GM19467 (cell line): Measurements from ENCODE around the gene SIK2.

ENCODE experiments used
- ATAC-seq: cut with Tn5 transposase; IDR thresholded peaks from one replicate; pipeline ENCODE4 v1.9.1; 2021; ENCODE audit warnings: mild to moderate bottlenecking, moderate library complexity; ENCODE audit not compliant: unreplicated experiment

SIK2 gene

DNA sequence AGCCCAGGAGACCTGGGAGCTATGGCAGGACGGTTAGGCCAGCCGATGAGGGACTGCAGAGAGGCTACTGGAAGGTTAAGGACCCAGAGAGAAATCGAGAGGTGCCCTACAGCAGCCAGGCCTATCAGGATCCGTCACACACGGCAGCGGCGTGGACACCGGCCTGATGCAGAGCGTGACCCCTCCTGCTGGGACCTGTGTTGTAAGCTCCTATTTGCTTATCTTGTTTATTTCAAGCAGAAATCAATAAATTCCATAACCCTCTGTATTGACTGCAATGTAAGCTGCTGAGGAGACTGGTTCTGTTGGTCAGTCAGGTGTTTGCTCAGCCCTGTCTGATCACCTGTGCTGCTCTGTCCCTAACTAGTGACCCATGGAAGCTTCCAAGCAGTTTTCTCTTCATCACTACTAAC, 124.1 kb downstream of the SIK2 start:
- no peak for ATAC-seq

DNA sequence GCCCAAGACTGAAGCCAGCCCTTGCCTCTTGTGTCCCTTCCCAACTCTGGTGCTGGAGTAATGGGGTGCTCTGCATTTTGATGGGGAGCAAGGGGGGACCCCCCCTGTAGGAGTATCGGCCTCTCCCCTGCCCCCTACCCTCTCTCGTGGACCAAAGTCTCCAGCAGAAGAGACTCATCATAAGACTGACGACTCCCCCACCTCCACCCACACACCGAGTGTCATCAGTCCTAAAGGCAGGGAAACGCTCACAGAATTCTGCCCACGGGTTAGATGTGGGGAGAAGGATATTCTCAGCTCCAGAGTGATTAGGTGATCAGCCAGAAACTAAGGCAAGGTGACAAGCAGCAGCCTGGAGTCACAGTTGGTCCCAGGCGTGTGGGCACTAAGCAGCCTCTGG, 125.2 kb downstream of the SIK2 start:
- no peak for ATAC-seq

- no peak for ATAC-seq
Measured at GRCh38 chr11:111729071-111729830, 127.0 kb downstream of the SIK2 start.

GRCh38 chr11:111729831-111730311, 127.6 kb downstream of the SIK2 start:
- ATAC-seq, result no peak

- ATAC-seq, result no peak
Measured at GRCh38 chr11:111730871-111731591, 128.8 kb downstream of the SIK2 start.

DNA sequence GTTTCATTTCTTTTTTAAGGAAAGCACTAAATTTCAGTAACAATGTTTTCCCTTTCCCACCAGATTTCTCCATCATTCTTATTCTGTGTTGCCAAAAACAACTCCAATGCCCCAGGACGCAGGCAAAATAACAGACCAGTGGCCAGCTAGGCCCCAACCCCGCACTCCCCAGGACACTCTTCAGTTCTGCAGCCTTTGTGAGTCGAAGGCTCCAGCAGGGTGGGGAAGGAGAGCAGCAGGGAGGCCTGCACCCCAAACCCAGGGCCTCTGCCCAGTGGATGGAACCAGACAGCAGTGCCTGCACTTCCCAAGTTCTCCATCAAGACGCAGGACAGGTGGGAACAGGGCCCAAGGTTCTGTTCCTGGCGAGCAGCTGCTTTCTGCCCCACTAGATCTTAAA, 129.6 kb downstream of the SIK2 start:
- no peak for ATAC-seq

GRCh38 chr11:111733016-111733415, 130.8 kb downstream of the SIK2 start:
- ATAC-seq, result no peak

GRCh38 chr11:111733611-111734088, 131.4 kb downstream of the SIK2 start:
- ATAC-seq, result no peak

GRCh38 chr11:111734101-111734953, 132.1 kb downstream of the SIK2 start:
- ATAC-seq, result no peak

DNA sequence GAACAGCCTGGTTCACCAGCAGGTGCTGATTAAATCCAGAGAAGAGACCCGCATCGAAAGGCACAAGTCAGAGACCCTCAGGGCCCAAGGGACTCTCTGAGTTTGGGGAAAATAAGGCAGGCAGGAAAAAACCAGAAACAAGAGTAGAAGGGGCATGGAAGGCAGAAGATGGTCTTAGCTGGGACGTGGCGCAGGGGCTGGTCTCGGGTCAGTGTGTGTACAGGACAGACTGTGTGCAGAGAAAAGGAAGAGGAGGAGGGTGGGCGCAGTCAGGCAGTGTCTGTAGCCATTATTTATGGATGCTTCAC, 132.7 kb downstream of the SIK2 start:
- ATAC-seq, result no peak

DNA sequence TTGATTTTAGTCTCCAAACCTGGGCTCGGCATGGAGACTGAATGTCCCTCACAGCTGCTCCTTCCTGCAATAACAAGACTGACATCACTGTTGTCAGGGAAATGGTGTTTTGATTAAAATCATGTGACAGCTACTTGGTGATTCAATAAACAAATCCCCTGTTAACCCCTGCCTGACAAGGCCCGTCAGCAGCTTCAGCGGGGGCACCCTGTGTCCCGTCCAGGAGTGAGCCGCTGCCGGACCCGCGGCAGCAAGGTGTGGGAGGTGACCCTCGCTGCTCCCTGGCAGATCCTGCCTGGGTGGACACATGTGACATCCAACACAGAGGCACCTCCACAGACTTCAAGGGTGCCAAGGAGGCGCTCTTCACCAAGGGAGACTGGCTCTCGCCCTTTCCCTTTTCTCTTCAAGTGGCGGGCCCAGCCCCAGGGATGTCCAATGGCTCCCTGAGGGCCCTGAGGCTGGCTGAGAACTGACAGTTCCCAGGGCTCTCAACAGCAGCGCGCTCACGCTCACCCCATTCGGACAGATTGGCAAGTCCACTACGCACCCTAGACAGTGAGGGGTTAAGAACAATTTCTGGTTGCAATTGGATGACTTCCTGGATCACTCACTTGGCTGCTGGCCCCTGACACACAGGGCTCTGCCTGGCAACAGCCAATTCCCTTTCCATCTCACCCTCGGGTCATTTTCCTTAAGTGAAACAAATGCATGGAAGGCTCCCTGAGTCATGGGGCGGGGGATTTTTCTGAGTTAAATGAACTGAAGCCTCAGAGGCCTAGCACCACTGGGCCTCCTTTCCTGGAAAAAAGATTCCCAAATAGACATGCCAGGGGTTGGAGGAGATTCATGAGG, 133.2 kb downstream of the SIK2 start:
- no peak for ATAC-seq

DNA sequence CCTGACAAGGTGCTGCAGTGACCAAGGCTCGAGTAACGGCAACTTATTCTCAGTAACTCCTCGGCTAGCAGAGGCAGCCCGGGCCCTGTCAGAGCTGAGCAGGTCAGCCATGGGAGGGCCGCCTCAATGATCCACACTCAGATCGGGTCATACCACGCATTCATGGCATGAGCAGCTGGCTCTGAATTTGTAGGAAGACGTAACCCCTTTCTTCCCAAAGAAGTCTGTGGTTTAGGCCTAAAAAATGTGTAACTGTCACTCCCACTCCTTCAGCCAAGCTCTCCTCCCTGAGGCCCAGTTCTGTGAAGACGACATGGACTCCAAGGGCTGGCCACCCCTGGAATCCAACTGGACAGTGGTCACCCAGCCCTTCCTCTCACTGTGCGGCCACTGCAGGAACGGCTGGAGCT, 133.9 kb downstream of the SIK2 start:
- ATAC-seq, result no peak

GRCh38 chr11:111736621-111737443, 134.6 kb downstream of the SIK2 start:
- ATAC-seq, result no peak

- no peak for ATAC-seq
Measured at GRCh38 chr11:111737444-111738210, 135.4 kb downstream of the SIK2 start.

DNA sequence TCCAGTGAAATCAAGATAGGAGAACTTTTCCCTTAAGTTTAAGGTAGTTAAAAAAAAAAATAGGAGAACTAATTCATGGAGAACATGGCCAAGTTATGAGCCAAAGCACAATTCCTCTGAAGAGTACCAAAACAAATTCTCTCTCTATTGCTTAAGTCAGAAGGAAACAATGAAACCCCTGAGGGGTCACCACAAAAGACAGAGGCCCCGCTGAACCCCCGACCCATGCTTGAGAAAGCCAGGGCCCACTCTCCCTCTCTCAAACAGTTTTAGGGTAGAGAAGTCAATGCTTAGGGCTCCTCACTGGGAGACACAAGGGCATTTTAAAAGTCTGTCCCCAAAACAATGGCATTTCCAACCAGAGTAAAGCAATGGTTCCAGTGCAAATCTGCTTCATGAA, 137.1 kb downstream of the SIK2 start:
- ATAC-seq, result no peak

DNA sequence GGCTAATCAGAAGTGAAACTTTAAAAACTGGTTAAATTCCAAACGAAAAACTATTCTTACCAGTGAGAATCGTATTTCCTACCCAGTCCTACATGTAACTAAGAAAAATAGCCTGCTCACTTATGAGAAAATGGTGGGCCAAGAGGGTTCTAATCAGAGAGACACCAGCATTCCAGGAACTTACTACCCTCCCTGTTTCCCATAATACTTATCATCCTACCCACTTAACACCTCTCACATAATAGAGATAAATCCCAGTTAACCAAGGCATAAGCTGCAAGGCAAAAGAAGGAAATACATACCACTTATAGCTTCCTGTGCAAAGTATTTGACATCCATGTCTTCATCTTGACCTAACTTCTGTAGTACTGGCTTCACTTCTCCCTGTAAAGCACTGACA, 139.5 kb downstream of the SIK2 start:
- no peak for ATAC-seq

DNA sequence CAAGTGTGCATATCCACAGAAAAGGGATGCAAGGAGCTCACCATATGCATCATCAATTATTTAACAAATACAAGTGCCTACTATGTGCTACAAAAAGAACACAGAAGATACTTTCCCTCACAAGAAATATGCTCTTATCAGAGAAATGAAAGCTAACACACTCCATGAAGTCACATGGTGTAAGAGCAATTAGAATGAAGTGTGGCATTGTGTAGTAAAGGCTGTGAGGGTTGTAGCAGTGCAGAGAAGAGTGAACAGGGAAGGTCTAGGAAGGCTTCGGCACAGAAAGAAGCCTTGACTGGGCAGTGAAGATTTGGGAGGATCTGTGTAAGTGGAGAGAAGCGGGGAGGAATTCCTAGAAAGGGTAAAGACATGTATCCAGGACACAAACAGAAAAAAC, 141.5 kb downstream of the SIK2 start:
- ATAC-seq, result no peak

DNA sequence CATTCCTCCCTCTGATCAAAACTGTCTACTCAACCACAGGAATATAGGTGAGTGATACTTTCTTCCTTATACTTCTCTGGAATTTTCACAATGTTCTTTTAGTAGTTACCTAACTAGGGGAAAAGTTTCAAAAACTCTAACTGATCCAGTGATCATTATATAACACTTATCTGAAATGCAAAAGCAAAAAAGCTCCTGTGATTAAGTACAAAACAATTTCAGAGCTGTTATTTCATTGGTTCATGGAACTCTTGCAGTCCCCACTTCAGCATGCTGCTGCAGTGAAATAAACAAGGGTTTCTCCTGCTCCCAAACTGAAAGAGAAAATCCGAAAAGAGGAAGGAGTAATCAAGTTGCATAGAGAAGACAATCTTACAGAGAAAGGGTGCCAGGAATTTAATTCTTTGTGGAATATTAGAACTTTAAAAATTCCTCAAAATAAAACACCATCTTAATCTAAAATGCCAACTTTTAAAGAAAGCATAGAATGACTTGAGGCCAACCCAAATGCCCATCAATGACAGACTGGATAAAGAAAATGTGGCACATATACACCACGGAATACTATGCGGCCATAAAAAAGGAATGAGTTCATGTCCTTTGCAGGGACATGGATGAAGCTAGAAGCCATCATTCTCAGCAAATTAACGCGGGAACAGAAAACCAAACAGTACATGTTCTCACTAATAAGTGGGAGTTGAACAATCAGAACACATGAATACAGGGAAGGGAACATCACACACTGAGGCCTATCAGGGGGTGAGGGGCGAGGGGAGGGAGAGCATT, 143.7 kb downstream of the SIK2 start:
- no peak for ATAC-seq
